HG03460 (cell line): ENCODE measurements around the gene GRIK3.

ENCODE experiments used
- ATAC-seq: cut with Tn5 transposase; IDR thresholded peaks from one replicate; pipeline ENCODE4 v1.9.1; 2021; ENCODE audit not compliant: unreplicated experiment

GRIK3 gene

DNA sequence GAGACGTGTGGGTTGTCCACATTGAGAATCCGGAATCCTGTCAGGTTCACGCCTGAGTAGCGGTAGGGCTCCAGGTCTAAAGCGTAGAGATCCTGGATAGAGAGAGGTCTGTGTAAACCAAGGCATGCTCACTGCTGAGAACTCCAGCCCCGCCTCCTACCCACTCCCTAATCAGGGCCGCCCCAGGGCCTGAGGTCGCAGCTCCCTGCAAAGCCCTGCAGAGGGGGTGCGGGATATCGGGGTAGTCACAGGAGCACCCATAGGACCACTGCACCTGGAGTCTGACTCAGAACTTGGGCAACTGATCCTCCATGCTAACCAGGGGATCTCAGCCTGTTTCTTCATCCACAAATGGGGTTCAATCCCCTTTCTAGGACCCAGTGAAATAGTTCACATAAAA, 174.4 kb downstream of the GRIK3 start:
- no peak for ATAC-seq

DNA sequence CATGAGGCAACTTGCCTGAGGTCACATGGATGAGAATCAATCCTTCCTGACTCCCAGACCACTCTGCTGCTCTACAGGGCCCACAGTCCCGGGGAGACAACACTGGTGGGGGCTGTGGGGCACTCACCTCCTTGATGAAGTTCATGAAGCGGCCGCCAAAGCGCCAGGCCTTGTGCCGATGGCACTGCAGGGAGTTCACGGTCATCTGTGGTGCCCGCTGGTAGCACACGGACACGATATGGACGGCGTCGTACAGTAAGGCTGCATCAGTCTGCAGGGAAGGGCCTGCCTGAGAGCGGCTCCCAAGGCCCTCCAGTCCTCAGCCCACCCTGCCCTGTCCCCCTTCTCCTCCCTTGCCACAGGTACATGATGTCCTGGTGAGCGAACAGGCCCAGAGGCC, 175.3 kb downstream of the GRIK3 start:
- no peak for ATAC-seq

DNA sequence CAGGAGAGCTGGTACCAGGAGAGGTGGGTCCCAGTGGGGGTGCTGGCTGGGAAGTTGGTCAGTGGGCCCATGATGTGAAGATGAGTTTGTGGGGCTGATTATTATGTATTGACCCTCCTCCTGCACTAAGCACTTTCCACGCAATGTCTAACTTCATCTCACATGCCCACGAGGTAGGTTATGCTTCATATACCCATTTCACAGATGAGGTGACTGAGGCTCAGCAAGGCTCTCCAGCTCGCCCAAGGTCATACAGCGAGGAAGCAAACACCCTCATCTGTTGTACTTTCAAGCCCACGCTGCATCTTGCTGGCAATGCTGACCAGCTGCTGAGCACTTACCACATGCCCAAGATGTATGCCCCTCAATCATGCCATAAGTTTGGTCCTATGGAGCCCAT, 175.8 kb downstream of the GRIK3 start:
- no peak for ATAC-seq

DNA sequence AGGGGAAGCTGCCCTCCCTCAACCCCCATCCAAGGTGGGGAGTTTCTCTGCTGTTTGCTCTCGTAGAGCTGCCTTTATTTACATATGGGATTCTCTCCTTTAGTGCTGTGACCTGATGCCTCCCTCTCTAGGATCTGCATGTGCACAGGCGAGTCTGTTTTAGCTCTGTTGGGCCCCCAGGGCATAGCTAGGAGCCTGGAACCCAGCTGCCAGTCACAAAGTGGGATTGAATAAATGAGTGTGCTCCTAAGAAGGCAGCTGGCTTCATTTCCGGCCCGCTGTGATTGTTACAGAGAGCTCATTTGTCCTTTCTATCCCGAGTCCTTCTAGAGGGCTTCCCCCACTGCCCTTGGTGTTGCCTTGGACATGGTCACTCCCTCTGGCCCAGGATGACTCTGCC, 176.6 kb downstream of the GRIK3 start:
- ATAC-seq: no peak

DNA sequence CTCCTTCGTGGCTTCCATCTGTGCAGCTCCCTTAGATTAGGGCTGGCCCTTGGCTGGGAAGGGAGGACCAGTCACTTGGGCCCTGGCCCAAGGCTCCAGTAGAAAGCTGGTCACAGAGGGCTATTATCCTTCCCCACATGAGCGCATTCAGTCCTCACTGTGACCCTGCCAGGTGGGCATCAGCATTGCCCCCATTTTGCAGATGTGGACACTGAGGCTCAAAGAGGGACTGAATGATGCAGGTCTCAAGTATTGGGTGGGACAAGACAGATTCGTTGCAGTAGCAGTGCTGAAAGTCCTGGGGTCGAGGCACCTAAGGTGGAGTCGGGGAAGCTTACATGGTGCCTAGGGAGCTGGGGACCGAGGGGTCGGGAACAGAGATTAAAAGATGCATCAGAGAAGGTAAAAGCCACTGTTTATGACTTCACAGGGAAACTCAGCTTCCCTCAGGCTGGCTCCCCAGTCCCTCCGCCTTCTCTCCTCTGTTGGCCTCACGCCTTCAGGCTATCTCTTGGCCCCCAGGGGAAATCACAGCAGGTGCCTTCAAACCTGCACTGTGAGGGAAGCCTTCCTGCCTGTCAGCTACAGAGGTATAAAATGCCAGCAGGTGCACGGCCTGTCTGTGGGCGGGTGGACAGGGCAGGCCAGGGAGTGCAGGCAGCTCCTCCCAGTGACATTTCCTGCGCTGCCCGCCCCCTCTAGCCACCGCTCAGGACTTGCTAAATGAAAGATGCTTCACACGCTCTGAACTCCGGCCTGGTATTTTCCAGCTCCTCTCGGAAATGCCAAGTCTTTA, 178.4 kb downstream of the GRIK3 start:
- no peak for ATAC-seq

DNA sequence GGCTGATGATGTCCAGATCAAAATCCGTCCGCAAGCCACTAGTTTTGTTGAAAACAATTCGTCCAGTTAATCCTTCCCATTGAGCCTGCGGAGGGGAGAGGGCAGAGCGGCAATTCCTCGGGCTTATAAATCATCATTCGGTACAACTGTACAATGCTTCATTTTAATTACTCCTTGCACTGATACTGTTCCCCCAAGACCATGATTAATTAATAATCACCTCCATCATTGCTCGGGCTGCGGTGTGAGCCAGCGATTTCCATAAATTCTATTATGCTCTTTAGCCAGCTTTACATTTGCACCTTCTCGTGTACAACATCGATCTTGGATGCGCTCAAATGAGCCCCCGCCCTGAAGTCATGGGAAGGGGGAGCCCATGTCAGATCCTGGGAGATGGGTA, 180.7 kb downstream of the GRIK3 start:
- ATAC-seq: no peak

DNA sequence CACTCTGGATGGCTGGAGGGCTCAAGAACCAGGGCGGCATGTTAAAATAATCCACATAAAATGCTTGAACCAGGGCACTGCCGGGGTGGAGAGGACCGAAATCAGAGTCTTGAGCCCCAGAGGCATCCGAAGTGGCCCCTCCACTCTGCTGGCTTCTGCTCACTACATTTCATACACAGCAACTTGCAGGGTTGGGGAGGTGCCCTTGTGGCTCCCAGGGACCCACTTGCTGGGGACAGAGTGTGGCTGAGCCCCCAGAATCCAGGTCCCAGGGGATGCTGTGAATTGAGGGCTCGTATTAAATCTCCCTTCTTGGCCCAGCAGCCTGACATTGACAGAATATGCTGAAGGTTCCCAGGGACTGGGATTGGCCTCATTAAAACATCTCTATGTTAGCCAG, 181.7 kb downstream of the GRIK3 start:
- ATAC-seq: no peak

DNA sequence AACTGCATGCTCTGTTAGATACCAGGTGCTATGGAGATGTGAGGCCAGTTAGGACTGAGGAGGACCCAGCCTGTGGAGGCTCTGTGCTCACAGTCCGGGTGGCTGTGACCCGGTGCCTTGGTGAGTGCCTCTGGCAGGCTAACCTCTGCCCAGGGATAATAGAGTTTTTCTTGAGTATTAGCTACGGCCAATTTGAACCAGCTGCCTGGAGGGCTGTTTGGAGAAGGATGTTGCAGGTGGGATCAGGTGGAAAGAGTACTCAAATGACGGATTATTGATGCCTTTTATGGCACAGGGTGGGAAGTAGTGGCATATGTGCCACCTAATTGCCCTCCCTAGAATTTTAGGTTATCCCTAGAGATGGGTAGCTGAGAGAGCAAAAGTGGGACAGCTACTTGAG, 182.7 kb downstream of the GRIK3 start:
- no peak for ATAC-seq

DNA sequence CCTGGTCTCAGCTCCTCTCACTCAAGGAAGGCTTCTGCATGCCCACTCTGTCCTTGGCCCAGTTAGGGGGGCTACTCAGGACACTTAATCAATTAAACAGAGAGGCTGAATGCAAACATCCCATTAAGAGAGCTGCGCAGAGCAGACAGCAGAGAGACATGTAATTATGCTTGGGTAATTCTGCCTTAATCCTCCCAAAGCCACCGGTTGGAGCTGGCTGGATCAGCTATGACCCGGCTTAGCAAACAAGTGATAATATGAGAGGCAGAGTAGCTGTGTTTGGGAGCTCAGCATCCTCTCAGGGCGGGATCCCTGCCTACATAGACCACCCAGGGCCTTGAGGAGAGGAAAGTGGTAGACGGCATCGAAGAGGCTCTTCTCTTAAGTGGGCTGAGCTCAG, 183.2 kb downstream of the GRIK3 start:
- no peak for ATAC-seq

DNA sequence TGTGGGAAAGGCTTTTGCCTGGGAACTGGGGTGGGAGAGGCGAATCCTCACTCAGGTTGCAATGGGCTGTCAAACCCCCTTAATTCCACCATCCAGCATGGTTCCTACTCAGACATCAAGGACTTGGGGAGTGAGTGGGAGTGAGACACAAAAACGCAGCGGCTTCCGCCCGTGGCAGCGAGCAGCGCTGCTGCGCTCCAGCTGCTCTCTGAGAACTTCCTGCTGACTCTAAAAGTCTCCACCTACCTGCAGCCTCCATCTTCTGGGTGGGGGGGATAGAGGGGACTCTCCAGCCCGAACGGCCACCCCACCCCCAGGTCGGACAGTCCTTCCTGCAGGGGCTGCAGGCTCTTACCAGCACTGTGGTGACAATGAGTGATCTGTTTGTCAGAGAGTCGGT, 184.4 kb downstream of the GRIK3 start:
- no peak for ATAC-seq

DNA sequence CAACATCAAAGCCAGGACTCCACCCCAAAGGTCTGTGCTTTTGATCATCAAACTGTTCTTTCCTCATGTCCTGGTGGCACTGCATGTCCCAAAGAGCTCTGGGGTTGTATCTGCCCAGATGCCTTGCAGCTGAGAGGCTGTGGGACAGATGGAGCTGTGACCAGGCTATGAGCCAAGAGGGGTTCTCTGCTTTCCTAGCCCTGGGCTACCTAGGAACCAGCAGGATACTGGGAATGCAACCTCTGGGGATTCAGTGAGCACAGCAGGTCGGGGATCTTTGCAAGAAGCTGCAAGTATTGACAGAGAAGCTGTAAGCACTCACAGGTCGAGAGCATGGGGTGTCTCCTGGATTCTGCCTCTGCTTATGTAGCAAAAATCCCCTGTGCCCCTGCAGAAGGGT, 186.6 kb downstream of the GRIK3 start:
- no peak for ATAC-seq

DNA sequence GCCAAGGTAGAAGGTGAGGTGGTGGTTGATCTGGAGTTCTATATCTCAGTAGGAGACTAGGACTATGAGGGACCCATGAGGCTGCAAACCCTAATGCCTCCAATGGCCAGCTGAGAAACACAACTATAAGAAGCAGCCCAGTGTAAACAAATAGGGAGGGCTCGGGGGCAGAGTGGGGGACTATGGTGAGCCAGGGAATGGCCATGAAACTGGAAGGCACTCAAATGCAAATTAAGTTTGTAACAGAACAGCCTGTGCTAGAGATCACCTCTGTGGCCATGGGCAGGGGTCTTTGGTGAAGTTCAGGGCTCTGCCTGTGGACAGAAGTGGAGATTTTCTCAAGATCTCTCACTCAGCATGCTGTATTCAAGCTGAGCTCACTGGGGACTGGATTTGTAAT, 187.1 kb downstream of the GRIK3 start:
- no peak for ATAC-seq

DNA sequence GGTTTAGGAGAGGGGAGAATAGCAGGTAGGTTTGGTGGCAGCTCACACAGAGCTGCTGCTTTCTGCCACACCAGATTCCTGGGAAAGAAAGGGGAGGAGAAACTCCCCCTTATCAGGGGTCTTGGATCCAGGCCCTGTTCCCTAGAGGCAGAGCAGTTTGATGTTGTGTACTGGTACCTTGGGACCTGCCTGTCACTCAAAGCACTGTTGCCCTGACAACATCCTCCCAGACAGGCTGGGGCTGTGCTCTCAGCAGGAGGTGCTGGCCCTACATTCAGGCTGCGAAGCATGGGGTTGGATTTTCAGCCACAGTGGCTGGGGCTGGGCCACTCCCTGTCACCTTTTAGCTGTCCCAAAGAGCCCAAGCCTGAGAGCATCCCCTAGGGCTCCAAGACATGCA, 188.0 kb downstream of the GRIK3 start:
- ATAC-seq: no peak

DNA sequence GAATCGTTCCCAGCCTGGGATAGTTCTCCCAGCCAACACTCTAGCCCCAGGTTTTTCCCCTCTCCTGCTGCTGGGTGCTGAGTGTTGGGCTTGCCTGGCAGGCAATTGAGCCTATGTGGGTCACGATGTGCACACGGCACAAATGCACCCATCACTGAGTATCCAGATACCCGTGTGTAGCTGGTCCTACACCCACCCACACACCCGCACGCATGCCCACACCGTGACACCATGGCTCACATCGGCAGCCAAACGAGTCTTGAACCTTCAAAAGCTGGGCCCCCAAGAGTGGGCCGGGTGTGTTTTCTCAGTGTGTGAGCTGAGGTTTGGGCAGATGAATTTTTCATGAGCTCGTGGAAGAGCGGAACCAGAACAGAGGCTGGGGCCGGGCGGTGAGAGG, 188.5 kb downstream of the GRIK3 start:
- ATAC-seq: no peak

DNA sequence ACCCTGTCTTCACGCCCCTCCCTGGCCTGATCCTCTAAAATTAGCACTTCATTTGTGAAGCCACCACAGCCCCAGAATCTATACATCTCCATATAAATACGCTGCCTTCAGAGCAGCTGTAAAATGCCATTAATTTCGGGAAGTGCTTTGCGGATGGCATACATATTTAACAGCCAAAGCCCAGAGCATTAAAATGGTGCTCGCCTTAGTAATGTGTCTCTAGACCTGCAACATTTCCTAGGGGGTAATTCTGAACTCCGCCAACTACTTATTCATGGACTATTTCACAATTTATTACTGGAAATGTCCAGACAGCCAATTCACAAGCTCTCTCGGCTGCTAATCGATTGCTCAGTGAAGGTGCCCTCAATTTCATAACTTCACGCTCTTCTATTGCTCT, 189.4 kb downstream of the GRIK3 start:
- ATAC-seq: no peak

DNA sequence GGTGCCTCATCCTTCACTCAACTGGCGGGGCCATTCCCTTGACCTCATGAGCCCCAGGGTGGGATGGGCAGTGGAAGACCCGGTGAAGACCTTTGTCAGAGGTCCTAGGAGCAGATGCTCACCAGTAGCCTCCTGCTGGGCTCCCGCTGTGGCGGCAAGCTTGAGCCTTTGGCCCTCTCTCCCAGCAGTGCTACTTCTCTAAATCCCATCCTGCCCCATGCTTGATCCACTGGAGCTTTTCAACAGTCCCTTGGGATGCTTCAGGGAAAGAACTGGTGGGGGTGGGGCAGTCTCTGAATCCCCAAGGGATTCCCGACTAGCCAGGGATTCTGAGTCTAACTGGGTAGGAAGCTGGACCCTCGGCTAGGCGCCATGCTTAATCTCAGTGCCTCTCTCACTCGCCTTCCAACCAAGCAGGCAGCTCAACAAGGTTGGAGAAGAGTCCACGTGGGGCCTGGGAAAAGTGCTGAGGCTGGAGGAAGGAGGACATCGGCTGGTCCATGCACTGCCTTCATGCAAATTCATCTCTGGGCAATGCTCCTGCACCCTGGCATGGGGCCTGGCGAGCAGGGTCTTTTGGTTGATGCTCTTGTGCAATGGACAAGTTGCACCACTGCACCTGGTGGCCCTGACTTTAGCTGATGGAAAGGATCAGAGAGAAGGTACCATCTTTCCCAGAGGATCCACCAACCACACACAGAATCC, 190.3 kb downstream of the GRIK3 start:
- ATAC-seq: no peak

DNA sequence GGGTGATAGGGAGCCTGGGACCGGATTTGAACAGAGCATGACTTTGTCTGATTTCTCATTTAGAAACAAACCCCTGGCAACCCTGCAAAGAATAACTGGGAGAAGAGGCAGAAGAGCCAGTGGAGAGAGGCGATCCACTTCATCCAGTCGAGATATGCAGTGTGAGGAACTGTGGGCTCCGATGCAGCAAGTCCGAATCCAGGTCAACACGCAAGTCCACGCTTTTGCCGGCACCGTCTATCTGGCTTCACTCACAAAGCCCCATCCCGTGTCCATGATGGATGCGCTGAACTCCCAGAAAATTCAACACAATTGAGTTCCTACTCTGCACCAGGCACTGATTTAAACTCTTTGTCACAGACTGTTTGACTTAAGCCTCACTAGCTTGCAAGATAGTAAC, 191.3 kb downstream of the GRIK3 start:
- no peak for ATAC-seq

DNA sequence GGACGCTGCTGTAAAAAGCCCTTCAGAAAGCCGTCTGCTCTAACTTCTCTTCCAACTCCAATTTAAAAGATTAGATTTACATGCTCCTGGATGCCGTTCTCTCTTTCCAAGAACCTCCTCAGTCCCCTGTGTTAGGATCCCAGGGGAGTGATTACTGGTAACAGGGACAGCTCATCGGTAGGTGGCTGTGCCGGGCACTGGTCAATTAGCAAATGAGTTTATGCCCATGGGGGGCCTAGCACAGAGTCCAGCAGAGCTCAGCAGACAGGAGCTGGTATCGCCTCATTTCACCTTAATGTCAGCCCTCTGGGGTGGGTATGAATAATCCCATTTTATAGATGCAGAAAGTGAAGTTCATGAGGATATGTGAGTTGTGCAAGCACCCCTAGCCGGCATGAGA, 191.9 kb downstream of the GRIK3 start:
- ATAC-seq: no peak

DNA sequence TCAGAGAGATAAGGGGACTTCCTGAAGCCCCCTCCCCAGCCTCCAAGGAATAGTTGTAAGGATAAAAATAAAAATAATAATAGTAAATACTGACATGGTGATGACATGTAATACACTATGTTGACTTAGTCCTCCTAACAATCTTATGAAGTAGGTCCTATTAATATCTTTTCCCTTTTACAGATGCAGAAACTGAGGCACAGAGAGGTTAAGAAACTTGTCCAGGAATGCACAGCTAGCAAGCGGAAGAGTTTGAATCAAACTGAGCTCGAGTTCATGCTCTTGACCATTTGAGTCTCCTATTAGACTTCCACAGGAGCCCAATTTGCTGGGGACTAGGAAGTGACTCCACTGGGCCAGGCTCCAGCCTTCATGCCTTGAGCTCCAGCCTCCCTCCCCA, 194.8 kb downstream of the GRIK3 start:
- ATAC-seq: no peak

DNA sequence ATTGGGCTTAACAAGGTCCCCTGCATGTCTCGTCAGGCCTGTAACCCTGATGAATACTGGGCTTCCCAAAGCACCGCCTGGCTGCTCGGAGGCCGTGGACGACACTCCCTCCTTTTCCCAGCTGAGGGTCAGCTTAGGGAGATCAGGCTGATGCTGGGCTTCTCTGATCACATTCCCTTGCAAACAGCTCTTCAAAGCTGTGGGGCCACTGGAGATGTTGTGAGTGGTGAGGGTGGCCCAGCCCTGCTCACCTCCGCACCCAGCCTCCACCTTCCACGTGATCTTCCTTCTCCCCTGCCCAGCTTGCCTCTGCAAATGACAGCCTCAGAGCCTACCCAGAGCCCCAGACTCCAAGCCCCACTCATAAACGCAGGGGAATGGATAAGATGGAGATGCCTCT, 195.4 kb downstream of the GRIK3 start:
- ATAC-seq: no peak

DNA sequence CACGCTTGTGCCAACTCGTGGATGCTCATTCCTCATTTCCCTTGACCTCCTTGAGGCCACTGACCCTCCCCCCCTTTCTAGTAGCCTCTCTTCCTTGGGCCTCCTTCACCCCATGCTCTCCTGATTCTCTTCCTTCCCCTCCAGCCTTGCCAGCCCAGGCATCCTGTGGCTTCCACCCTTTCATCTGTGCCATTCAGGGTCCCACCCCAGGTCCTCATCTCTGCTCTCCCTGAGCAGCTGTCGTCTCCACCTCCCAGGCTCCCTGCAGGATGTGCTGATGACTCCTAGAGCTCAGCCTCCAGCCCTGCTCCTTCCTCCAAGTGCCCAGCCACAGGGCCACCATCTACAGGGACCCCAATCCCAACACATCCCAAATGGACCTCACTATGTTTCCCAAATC, 197.4 kb downstream of the GRIK3 start:
- ATAC-seq: no peak

DNA sequence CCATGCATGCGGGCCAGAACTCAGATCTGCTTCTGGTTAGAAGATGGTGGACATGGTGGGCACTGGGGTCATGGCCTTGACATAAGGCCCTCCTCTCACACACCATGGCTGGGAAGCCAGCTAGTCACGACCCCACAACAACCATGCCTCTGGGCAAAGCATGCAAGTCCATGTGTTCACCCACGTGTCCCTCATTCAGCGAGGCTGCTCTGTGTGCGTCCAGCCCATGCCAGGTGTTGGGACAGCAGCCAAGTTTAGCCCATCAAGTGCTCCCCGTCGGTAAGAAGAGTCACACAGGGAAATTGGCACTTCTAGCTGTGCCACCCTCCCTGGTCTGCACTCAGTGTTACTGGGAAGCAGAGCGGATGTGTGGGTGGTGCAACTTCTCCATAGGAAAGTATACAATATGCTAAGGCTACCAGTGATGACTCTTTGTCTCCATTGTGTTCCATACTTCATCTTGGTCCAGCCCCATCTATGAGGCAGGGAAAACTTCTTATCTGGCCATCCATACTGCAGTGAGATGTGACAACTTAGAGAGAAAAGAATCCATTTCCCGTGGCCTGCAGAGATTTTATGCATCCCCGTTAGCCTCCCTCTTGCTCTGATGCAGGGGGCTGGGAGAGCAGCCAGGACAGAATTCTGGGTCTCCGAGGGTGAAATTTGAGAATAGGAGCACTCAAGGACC, 198.0 kb downstream of the GRIK3 start:
- ATAC-seq: no peak
